Activated CD4-positive, alpha-beta T cell treated with anti-CD3 and anti-CD28 coated beads, Interleukin-2, amount 10 ng/mL, durations not matched to agents 7 days and 5 days (primary cell): ENCODE measurements around the gene PCSK5. TPM values are rescaled to one million over a fixed set of nuclear protein-coding genes. Genes with fewer than 3 reads are reported as not detected.

Experiments used
- CTCF ChIA-PET: fragments of 350-600 bp; sonication (Branson Sonifier 250); formaldehyde crosslinking; loops from one replicate; lab custom pipeline; 2021; ENCODE audit warnings: antibody characterized with exemption; lab: Charles Lee
- POLR2A ChIA-PET: fragments of 350-600 bp; sonication (Branson Sonifier 250); formaldehyde crosslinking; loops from one replicate; lab custom pipeline; 2021; ENCODE audit warnings: antibody characterized with exemption; lab: Charles Lee
- DNase-seq: peaks from one replicate; pipeline ENCODE4 v3.0.0-alpha.2; 2020
- H3K27ac Mint-ChIP-seq: one replicate; pipeline ENCODE4 v1.8.0; 2021; ENCODE audit warnings: mild to moderate bottlenecking, moderate library complexity, mixed read lengths
- H3K27me3 Mint-ChIP-seq: one replicate; pipeline ENCODE4 v1.8.0; 2021; ENCODE audit warnings: mixed read lengths
- H3K36me3 Mint-ChIP-seq: one replicate; pipeline ENCODE4 v1.8.0; 2021; ENCODE audit warnings: low read depth, mixed read lengths
- H3K4me1 Mint-ChIP-seq: one replicate; pipeline ENCODE4 v1.8.0; 2021; ENCODE audit warnings: mixed read lengths
- H3K4me3 Mint-ChIP-seq: one replicate; pipeline ENCODE4 v1.8.0; 2021; ENCODE audit warnings: mild to moderate bottlenecking, moderate library complexity, mixed read lengths
- H3K9me3 Mint-ChIP-seq: one replicate; pipeline ENCODE4 v1.8.0; 2021; ENCODE audit warnings: mixed read lengths
- total RNA-seq, 2 experiments: library from RNA; stranded (reverse); gene quantifications; one replicate each; pipeline ENCODE4 v1.2.3, GENCODE V29; 2021

Gene PCSK5
- total RNA-seq, 2 experiments from 2014 or later = 3.9 to 4.3 TPM

DNA sequence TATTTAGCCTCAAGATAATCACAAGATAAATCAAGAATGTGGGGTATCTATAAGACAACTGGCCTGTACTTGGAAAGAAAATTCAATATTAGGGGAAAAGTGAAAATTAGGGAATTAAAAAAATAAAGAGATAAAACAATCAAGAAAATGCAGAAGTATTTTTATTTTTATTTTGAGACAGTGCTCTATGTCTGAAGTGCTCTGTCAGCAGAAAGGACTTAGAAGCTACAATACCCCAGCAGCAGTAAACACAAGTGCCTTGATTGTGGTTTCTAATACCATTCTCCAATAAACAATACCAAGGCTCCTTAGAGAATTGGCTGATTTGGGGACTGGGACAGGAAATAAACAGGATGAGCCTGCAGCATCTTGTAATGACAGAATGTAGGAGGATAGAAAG is 358.8 kb downstream of the PCSK5 start:
- Mint-ChIP-seq H3K27ac (no peak overlapping the region), H3K9me3 (no peaks in the 10 kb centered on the region)

GRCh38 chr9:76255781-76256455 is 365.4 kb downstream of the PCSK5 start:
- DNase-seq = no peak
- ChIA-PET POLR2A (no interaction called here), CTCF (interaction anchor here (0.7 kb wide), 1 partner anchor 40 kb away, joined by 3 read pairs; no protein-coding TSS in a partner anchor)
- Mint-ChIP-seq H3K4me1 (no peaks in the 10 kb centered on the region), H3K36me3 (no peaks in the 10 kb centered on the region), H3K27ac (no peak overlapping the region), H3K27me3 (no peaks in the 10 kb centered on the region), H3K4me3 (no peak overlapping the region), H3K9me3 (no peaks in the 10 kb centered on the region)

More for the DNA sequence above, 358.8 kb downstream of the PCSK5 start:
- Mint-ChIP-seq H3K4me3 (no peak overlapping the region), H3K4me1 (no peaks in the 10 kb centered on the region), H3K36me3 (no peaks in the 10 kb centered on the region), H3K27me3 (no peaks in the 10 kb centered on the region)
- ChIA-PET CTCF (no interaction called here), POLR2A (no interaction called here)
- no peak for DNase-seq

DNA sequence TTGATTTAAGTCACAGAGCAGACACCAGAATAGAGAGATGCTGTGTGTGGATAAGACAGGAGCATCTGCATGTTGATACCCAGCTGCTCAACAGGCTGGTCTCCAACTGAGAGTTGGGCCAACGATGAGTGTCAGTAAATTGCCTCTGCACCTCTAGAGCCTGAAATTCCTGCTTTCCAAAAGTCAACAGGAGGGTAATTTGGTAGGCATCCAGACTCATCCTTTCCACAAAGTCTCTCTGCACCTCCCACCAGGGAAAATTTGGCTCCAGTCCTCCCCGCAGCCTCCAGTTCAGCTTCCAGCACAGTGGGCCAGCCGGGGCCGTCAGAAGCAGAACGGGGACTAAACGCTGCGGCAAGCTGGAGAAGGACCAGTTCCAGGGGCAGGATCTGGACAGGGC is 366.8 kb downstream of the PCSK5 start:
- Mint-ChIP-seq H3K4me1 (no peaks in the 10 kb centered on the region), H3K36me3 (no peaks in the 10 kb centered on the region), H3K4me3 (no peak overlapping the region), H3K27me3 (no peaks in the 10 kb centered on the region), H3K27ac (no peak overlapping the region), H3K9me3 (no peaks in the 10 kb centered on the region)
- POLR2A ChIA-PET = no interaction called here
- CTCF ChIA-PET = no interaction called here
- no peak for DNase-seq

- H3K27me3 Mint-ChIP-seq = no peaks in the 10 kb centered on the region
- no peaks in the 10 kb centered on the region for H3K4me1 Mint-ChIP-seq
- H3K36me3 Mint-ChIP-seq = no peaks in the 10 kb centered on the region
- H3K9me3 Mint-ChIP-seq = no peaks in the 10 kb centered on the region
- H3K4me3 Mint-ChIP-seq = no peak overlapping the region
- CTCF ChIA-PET = interaction anchor here (0.5 kb wide), 1 partner anchor 164 kb away, joined by 3 read pairs; no protein-coding TSS in a partner anchor
- H3K27ac Mint-ChIP-seq = no peak overlapping the region
- no peak for DNase-seq
- POLR2A ChIA-PET = no interaction called here
These were observed 376.3 kb downstream of the PCSK5 start for GRCh38 chr9:76266649-76267283.

GRCh38 chr9:76267284-76267652 is 376.8 kb downstream of the PCSK5 start:
- Mint-ChIP-seq H3K27me3 (no peaks in the 10 kb centered on the region), H3K4me3 (no peak overlapping the region), H3K9me3 (no peaks in the 10 kb centered on the region), H3K4me1 (no peaks in the 10 kb centered on the region), H3K27ac (no peak overlapping the region), H3K36me3 (no peaks in the 10 kb centered on the region)
- ChIA-PET POLR2A (no interaction called here), CTCF (no interaction called here)
- no peak for DNase-seq

DNA sequence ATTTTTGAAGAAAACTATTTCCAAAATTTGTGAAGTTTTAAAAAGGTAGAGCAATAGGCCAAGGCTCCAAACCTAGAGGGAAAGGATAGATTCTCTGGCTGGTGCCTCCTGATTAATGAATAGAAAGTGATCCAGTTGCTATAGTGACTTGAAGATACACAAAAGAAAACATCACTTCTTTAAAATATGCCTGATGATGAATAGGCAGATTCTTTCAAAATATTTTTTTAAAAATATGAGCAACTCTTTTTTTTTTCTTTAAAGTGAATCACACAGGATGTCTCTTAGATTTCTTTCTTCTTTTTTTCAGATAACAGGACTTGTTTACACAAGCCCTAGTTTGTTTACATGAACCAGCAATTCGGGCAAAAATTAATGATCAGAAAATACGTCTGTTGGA is 379.3 kb downstream of the PCSK5 start:
- H3K27ac Mint-ChIP-seq = no peak overlapping the region
- H3K4me3 Mint-ChIP-seq = no peak overlapping the region
- CTCF ChIA-PET = interaction anchor here (0.7 kb wide), 1 partner anchor 19 kb away, joined by 3 read pairs; no protein-coding TSS in a partner anchor
- H3K4me1 Mint-ChIP-seq = no peaks in the 10 kb centered on the region
- POLR2A ChIA-PET = no interaction called here
- H3K27me3 Mint-ChIP-seq = peaks cover 2% of the 10 kb centered on the region
- H3K36me3 Mint-ChIP-seq = no peaks in the 10 kb centered on the region
- H3K9me3 Mint-ChIP-seq = no peaks in the 10 kb centered on the region
- no peak for DNase-seq

DNA sequence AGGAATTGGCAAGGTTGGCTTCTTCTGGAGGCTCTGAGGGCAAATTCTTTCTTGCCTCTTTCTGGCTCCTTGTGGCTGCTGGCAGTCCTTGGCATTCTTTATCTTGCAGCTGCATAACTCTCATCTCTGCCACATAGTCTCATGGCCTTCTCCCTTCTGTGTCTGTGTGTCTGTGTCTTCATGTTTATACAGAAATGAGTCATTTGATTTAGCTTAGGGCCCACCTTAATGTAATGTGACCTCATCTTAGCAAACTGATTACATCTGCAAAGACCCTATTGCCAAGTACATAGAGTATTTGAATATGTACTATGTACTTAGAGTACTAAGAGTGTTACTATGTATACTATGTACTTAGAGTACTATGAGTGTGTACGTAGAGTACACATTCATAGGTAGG is 381.3 kb downstream of the PCSK5 start:
- H3K36me3 Mint-ChIP-seq = no peaks in the 10 kb centered on the region
- no peak overlapping the region for H3K27ac Mint-ChIP-seq
- CTCF ChIA-PET = no interaction called here
- H3K4me3 Mint-ChIP-seq = no peak overlapping the region
- POLR2A ChIA-PET = no interaction called here
- H3K9me3 Mint-ChIP-seq = no peaks in the 10 kb centered on the region
- H3K27me3 Mint-ChIP-seq = peaks cover 2% of the 10 kb centered on the region
- no peak for DNase-seq
- no peaks in the 10 kb centered on the region for H3K4me1 Mint-ChIP-seq

DNA sequence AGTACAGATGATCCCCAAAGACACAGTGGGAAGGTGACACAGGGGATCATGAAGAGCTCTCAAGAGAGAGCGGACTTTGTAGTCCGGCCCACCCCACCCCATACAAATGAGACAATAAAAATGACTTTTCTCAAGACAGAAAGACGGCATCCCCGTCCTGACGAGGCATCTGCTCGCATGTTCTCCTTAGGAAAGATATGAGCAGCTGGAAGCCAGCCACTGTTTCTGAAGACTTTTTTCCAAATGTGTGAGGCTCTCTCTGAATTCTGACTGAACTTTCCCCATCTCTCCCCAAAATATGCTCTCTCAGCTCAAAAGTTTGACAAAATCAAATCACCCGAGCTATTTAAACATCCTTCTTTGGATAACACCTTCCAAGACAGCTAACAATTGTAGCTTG is 398.6 kb downstream of the PCSK5 start:
- POLR2A ChIA-PET = no interaction called here
- CTCF ChIA-PET = interaction anchor here (0.6 kb wide), 1 partner anchor 20 kb away, joined by 3 read pairs; no protein-coding TSS in a partner anchor
- Mint-ChIP-seq H3K9me3 (no peaks in the 10 kb centered on the region), H3K27ac (no peak overlapping the region), H3K27me3 (no peaks in the 10 kb centered on the region), H3K36me3 (no peaks in the 10 kb centered on the region), H3K4me1 (peaks cover 10% of the 10 kb centered on the region), H3K4me3 (no peak overlapping the region)
- DNase-seq = no peak

DNA sequence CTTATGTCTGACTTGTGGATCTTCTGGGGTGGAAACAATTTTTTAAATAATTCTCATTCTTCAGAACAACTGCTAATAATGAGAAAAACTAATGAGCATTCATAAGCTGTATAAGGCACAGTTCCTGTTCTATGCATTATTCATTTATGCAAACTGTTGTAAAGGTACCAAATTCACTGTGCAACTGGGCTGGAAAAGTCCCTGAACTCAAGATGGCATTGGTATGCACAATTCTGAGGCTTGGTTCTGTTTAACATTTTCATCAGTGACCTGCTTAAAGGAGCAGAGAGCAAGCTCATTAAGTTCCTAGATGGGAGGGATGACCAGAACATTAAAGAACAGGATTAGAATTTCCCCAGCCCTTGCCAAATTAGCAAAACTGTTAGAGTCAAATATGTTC is 399.2 kb downstream of the PCSK5 start:
- Mint-ChIP-seq H3K27me3 (no peaks in the 10 kb centered on the region), H3K4me3 (no peak overlapping the region), H3K4me1 (peaks cover 10% of the 10 kb centered on the region), H3K36me3 (no peaks in the 10 kb centered on the region), H3K9me3 (no peaks in the 10 kb centered on the region), H3K27ac (no peak overlapping the region)
- CTCF ChIA-PET = interaction anchor here (0.5 to 2.2 kb wide), 2 partner anchors 12 to 449 kb away, joined by 3 to 8 read pairs; no protein-coding TSS in a partner anchor
- no peak for DNase-seq
- POLR2A ChIA-PET = no interaction called here

GRCh38 chr9:76290555-76290954 is 400.1 kb downstream of the PCSK5 start:
- DNase-seq = no peak
- no peaks in the 10 kb centered on the region for H3K27me3 Mint-ChIP-seq
- H3K4me1 Mint-ChIP-seq = peaks cover 10% of the 10 kb centered on the region
- no peaks in the 10 kb centered on the region for H3K9me3 Mint-ChIP-seq
- H3K36me3 Mint-ChIP-seq = no peaks in the 10 kb centered on the region
- H3K4me3 Mint-ChIP-seq = no peak overlapping the region
- H3K27ac Mint-ChIP-seq = no peak overlapping the region
- ChIA-PET POLR2A (no interaction called here), CTCF (interaction anchor here (0.5 to 2.2 kb wide), 3 partner anchors 11 to 449 kb away, joined by 3 to 8 read pairs (median 3); no protein-coding TSS in a partner anchor)

GRCh38 chr9:76292246-76292645 is 401.8 kb downstream of the PCSK5 start:
- Mint-ChIP-seq H3K4me1 (peaks cover 11% of the 10 kb centered on the region), H3K27ac (no peak overlapping the region), H3K27me3 (no peaks in the 10 kb centered on the region), H3K36me3 (no peaks in the 10 kb centered on the region), H3K4me3 (no peak overlapping the region), H3K9me3 (no peaks in the 10 kb centered on the region)
- no peak for DNase-seq
- POLR2A ChIA-PET = no interaction called here
- CTCF ChIA-PET = interaction anchor here (0.5 to 1.0 kb wide), 3 partner anchors 11 to 1038 kb away, joined by 3 read pairs; no protein-coding TSS in a partner anchor

- Mint-ChIP-seq H3K27me3 (no peaks in the 10 kb centered on the region), H3K4me3 (no peak overlapping the region), H3K4me1 (peaks cover 15% of the 10 kb centered on the region), H3K36me3 (no peaks in the 10 kb centered on the region), H3K9me3 (no peaks in the 10 kb centered on the region), H3K27ac (no peak overlapping the region)
- CTCF ChIA-PET = interaction anchor here (1.0 kb wide), 1 partner anchor 11 kb away, joined by 3 read pairs; no protein-coding TSS in a partner anchor
- POLR2A ChIA-PET = no interaction called here
- no peak for DNase-seq
These were observed 402.2 kb downstream of the PCSK5 start for GRCh38 chr9:76292658-76293057.

DNA sequence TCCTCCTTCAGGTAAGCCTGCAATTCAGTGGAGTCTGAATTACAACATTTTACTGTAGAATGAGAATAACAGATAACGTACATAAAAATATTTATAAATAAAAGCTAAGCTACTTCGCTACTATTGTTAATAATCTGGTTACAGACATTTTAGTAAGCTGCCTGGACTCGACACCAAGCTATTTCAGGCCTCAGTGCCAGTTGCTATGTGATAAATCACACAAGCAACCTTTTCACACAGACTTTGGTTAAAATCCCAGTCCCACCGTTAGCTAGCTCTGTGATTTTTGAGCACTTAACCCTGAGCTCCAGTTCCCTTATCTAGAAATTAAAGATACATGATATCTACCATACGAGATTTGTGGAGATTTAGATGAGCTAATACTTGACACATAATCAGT is 403.8 kb downstream of the PCSK5 start:
- no peak for DNase-seq
- ChIA-PET POLR2A (no interaction called here), CTCF (interaction anchor here (1.2 kb wide), 1 partner anchor 34 kb away, joined by 6 read pairs; no protein-coding TSS in a partner anchor)
- Mint-ChIP-seq H3K9me3 (no peaks in the 10 kb centered on the region), H3K4me3 (no peak overlapping the region), H3K27me3 (no peaks in the 10 kb centered on the region), H3K4me1 (peaks cover 19% of the 10 kb centered on the region), H3K36me3 (no peaks in the 10 kb centered on the region), H3K27ac (no peak overlapping the region)
